HCT116 (cell line): ENCODE results near the gene CPS1. TPM values are rescaled to one million over a fixed set of nuclear protein-coding genes. Genes with fewer than 3 reads are reported as not detected.

Experiments used
- ATAC-seq: fragments of 200-7000 bp; cut with Tn5 transposase; 2 replicates; pipeline ENCODE4 v1.9.1; 2020; ENCODE audit warnings: mild to moderate bottlenecking, moderate library complexity
- BruUV-seq: library from RNA; stranded (reverse); fragments of 400-500 nt; replicated peaks from 2 replicates; lab custom pipeline; 2021; lab: Mats Ljungman, UMichigan
- CTCF ChIA-PET: fragments of 300-600 bp; sonication (Branson Sonifier 250); formaldehyde crosslinking; loops from one replicate; lab custom pipeline; 2021; ENCODE audit warnings: antibody characterized with exemption; lab: Charles Lee
- POLR2A ChIA-PET: fragments of 300-600, 350-600 bp; sonication (Branson Sonifier 250); formaldehyde crosslinking; loops from one replicate; lab custom pipeline; 2021; ENCODE audit warnings: antibody characterized with exemption; lab: Charles Lee
- RAD21 ChIA-PET, 2 experiments: fragments of 300-600 bp; sonication (Branson Sonifier 250); formaldehyde crosslinking; loops; one replicate each; lab custom pipeline; 2023; ENCODE audit warnings: low total read pairs in 2 of 2; ENCODE audit not compliant: uncharacterized antibody in 2 of 2, unreplicated experiment in 2 of 2, low non-redundant PET in 1 of 2; lab: Charles Lee
- DNase-seq: peaks from one replicate; pipeline ENCODE4 v3.0.0-alpha.2; 2010; ENCODE audit warnings: low read depth, low spot score
- H2AFZ ChIP-seq: fragments of 200-600 bp; shearing (Covaris generic), sonication (generic); 2 replicates; pipeline ENCODE4 v1.6.1; 2017; ENCODE audit warnings: low read depth, mixed run types, mixed read lengths, antibody characterized with exemption, low read length; ENCODE audit not compliant: poor library complexity, severe bottlenecking
- H3K27ac ChIP-seq: 2 replicates; pipeline ENCODE4 v1.5.1; 2012; ENCODE audit warnings: low read depth, low read length
- H3K27me3 ChIP-seq: fragments of 200-600 bp; sonication (generic); 2 replicates; pipeline ENCODE4 v1.6.1; 2016; ENCODE audit warnings: mixed run types, low read length, mixed read lengths; ENCODE audit not compliant: insufficient read depth
- H3K36me3 ChIP-seq, 2 experiments: fragments of 200-500 bp in 1 of 2; fragments of 200-600 bp in 1 of 2; sonication (Bioruptor generic) in 1 of 2; sonication (generic) in 1 of 2; 2 replicates each; pipeline versions ENCODE4 v1.5.1 to v1.6.1; 2014 to 2016; ENCODE audit warnings: low read length in 2 of 2, inconsistent platforms in 1 of 2, mixed read lengths in 1 of 2, mixed run types in 1 of 2; ENCODE audit not compliant: insufficient read depth in 2 of 2, control insufficient read depth in 1 of 2
- H3K4me1 ChIP-seq, 2 experiments: fragments of 200-600 bp in 1 of 2; sonication (generic) in 1 of 2; 2 replicates each; pipeline versions ENCODE4 v1.5.1 to v1.6.1; 2012 to 2017; ENCODE audit warnings: low read length in 2 of 2, inconsistent platforms in 1 of 2, mild to moderate bottlenecking in 1 of 2, mixed read lengths in 1 of 2, mixed run types in 1 of 2, moderate library complexity in 1 of 2; ENCODE audit not compliant: insufficient read depth in 2 of 2, control insufficient read depth in 1 of 2
- H3K4me2 ChIP-seq: fragments of 200-600 bp; sonication (generic); 2 replicates; pipeline ENCODE4 v1.6.1; 2017; ENCODE audit warnings: mixed run types, low read length, mixed read lengths
- H3K4me3 ChIP-seq, 2 experiments: fragments of 200-600 bp in 1 of 2; sonication (generic) in 1 of 2; replicated peaks in 1 of 2; 2 replicates each; pipeline ENCODE4 v1.5.1; 2011 to 2016; ENCODE audit warnings: low read length in 2 of 2, control low read depth in 1 of 2, low read depth in 1 of 2, mild to moderate bottlenecking in 1 of 2, mixed read lengths in 1 of 2, mixed run types in 1 of 2
- H3K79me2 ChIP-seq: fragments of 200-600 bp; sonication (generic); 2 replicates; pipeline ENCODE4 v1.6.1; 2017; ENCODE audit warnings: mild to moderate bottlenecking, mixed run types, low read length, moderate library complexity, mixed read lengths; ENCODE audit not compliant: insufficient read depth
- H3K9ac ChIP-seq: fragments of 200-600 bp; sonication (generic); 2 replicates; pipeline ENCODE4 v1.6.1; 2016; ENCODE audit warnings: low read length, mixed read lengths
- H3K9me2 ChIP-seq: fragments of 200-600 bp; sonication (generic), shearing (Covaris generic); 2 replicates; pipeline ENCODE4 v1.6.1; 2017; ENCODE audit warnings: mixed run types, mild to moderate bottlenecking, moderate library complexity; ENCODE audit not compliant: insufficient read depth
- H3K9me3 ChIP-seq, 2 experiments: fragments of 200-500 bp in 1 of 2; fragments of 200-600 bp in 1 of 2; sonication (Bioruptor generic) in 1 of 2; sonication (generic) in 1 of 2; 2 replicates each; pipeline ENCODE4 v1.6.1; 2014 to 2017; ENCODE audit warnings: low read length in 2 of 2, mixed read lengths in 2 of 2, inconsistent platforms in 1 of 2, low read depth in 1 of 2, mild to moderate bottlenecking in 1 of 2, mixed run types in 1 of 2, moderate library complexity in 1 of 2; ENCODE audit not compliant: control insufficient read depth in 1 of 2, insufficient read depth in 1 of 2
- H4K20me1 ChIP-seq: fragments of 200-600 bp; sonication (generic), shearing (Covaris generic); 2 replicates; pipeline ENCODE4 v1.6.1; 2017; ENCODE audit warnings: mixed run types, mild to moderate bottlenecking, moderate library complexity; ENCODE audit not compliant: insufficient read depth
- ATF3 ChIP-seq: IDR thresholded peaks from 2 replicates; pipeline ENCODE4 v1.6.1; 2012
- CBX3 ChIP-seq: IDR thresholded peaks from 2 replicates; pipeline ENCODE4 v1.6.1; 2012; ENCODE audit warnings: low read depth
- CEBPB ChIP-seq: IDR thresholded peaks from 2 replicates; pipeline ENCODE4 v1.6.1; 2012; ENCODE audit warnings: low read depth
- EGR1 ChIP-seq: IDR thresholded peaks from 2 replicates; pipeline ENCODE4 v1.6.1; 2012; ENCODE audit warnings: low read depth
- EZH2 ChIP-seq: fragments of 200-600 bp; sonication (generic); IDR thresholded peaks from 2 replicates; pipeline ENCODE4 v1.6.1; 2017; ENCODE audit warnings: antibody characterized with exemption, mixed run types
- EZH2phosphoT487 ChIP-seq: fragments of 200-600 bp; IDR thresholded peaks from 2 replicates; pipeline ENCODE4 v1.6.1; 2018; ENCODE audit warnings: antibody characterized with exemption, borderline replicate concordance
- JUND ChIP-seq: IDR thresholded peaks from 2 replicates; pipeline ENCODE4 v1.6.1; 2012
- RAD21 ChIP-seq: IDR thresholded peaks from 2 replicates; pipeline ENCODE4 v1.6.1; 2012; ENCODE audit warnings: low read depth, mild to moderate bottlenecking
- REST ChIP-seq: IDR thresholded peaks from 2 replicates; pipeline ENCODE4 v1.6.1; 2012; ENCODE audit warnings: low read depth
- SIN3A ChIP-seq: IDR thresholded peaks from 2 replicates; pipeline ENCODE4 v1.6.1; 2012; ENCODE audit warnings: low read depth
- SP1 ChIP-seq: IDR thresholded peaks from 2 replicates; pipeline ENCODE4 v1.6.1; 2012; ENCODE audit warnings: low read depth
- SRF ChIP-seq: IDR thresholded peaks from 2 replicates; pipeline ENCODE4 v1.6.1; 2012; ENCODE audit warnings: low read depth
- TCF7L2 ChIP-seq: IDR thresholded peaks from 2 replicates; pipeline ENCODE4 v1.7.0; 2011; ENCODE audit warnings: borderline replicate concordance, inconsistent platforms; ENCODE audit not compliant: insufficient read depth, insufficient read length; ENCODE audit errors: extremely low read depth
- YY1 ChIP-seq: IDR thresholded peaks from 2 replicates; pipeline ENCODE4 v1.6.1; 2011; ENCODE audit warnings: low read length, low read depth, moderate library complexity, mild to moderate bottlenecking; ENCODE audit not compliant: insufficient replicate concordance; ENCODE audit errors: extremely low read depth
- intact Hi-C: fragments of 100-400 bp; cut with micrococcal nuclease; formaldehyde crosslinking; loops from 2 replicates; pipeline ENCODE4 v1.10.0; 2022
- total RNA-seq: library from RNA; stranded (reverse); gene quantifications from one replicate; pipeline ENCODE4 v1.2.1, GENCODE V29; 2021; ENCODE audit not compliant: unreplicated experiment
- TF ChIP-seq, protein P1 (sequence below): IDR thresholded peaks from 2 replicates; pipeline ENCODE4 v1.6.1; 2011; ENCODE audit warnings: mild to moderate bottlenecking, low read length, moderate library complexity; ENCODE audit not compliant: insufficient replicate concordance; ENCODE audit errors: extremely low read depth

CPS1 gene
- total RNA-seq, 1 experiment from 2014 or later = 37.5 TPM

- no peaks in the 10 kb centered on the region for H3K9me2 ChIP-seq
- H2AFZ ChIP-seq = no peak overlapping the region
- no peak overlapping the region for H3K9ac ChIP-seq
- H3K27ac ChIP-seq = no peak overlapping the region
- no peaks in the 10 kb centered on the region for H3K4me1 ChIP-seq
- no peak for TF ChIP-seq REST
- no peak for TF ChIP-seq YY1
- TF ChIP-seq EGR1 = no peak
- no peak for TF ChIP-seq CEBPB
- TF ChIP-seq CBX3 = no peak
- TF ChIP-seq EZH2 = no peak
- no peak for TF ChIP-seq SRF
- TF ChIP-seq EZH2phosphoT487 = no peak
- TF ChIP-seq SIN3A = no peak
- TF ChIP-seq TCF7L2 = no peak
- no peak for TF ChIP-seq SP1
- TF ChIP-seq, protein P1, sequence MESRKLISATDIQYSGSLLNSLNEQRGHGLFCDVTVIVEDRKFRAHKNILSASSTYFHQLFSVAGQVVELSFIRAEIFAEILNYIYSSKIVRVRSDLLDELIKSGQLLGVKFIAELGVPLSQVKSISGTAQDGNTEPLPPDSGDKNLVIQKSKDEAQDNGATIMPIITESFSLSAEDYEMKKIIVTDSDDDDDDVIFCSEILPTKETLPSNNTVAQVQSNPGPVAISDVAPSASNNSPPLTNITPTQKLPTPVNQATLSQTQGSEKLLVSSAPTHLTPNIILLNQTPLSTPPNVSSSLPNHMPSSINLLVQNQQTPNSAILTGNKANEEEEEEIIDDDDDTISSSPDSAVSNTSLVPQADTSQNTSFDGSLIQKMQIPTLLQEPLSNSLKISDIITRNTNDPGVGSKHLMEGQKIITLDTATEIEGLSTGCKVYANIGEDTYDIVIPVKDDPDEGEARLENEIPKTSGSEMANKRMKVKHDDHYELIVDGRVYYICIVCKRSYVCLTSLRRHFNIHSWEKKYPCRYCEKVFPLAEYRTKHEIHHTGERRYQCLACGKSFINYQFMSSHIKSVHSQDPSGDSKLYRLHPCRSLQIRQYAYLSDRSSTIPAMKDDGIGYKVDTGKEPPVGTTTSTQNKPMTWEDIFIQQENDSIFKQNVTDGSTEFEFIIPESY = no peak
- TF ChIP-seq RAD21 = no peak
- no peak for TF ChIP-seq ATF3
- no peak for TF ChIP-seq JUND
- CTCF ChIA-PET = interaction anchor here (0.7 kb wide), 1 partner anchor 373 kb away, joined by 3 read pairs; no protein-coding TSS in a partner anchor
- DNase-seq (no peak), ATAC-seq (no peak)
- H3K27me3 ChIP-seq = no peaks in the 10 kb centered on the region
- H3K79me2 ChIP-seq = no peaks in the 10 kb centered on the region
- POLR2A ChIA-PET = no interaction called here
- H4K20me1 ChIP-seq = no peaks in the 10 kb centered on the region
- intact Hi-C loops = loop anchor here (5.0 kb wide), 1 partner anchor 375 kb away; no protein-coding TSS in a partner anchor
- BruUV-seq = no TSS peak
- H3K4me2 ChIP-seq = no peak overlapping the region
- H3K36me3 ChIP-seq = no peaks in the 10 kb centered on the region
- H3K4me3 ChIP-seq = no peak overlapping the region
- RAD21 ChIA-PET = no interaction called here
- peaks cover 0 to 13% of the 10 kb centered on the region in 2 experiments; a peak in 1 of 4 replicates for H3K9me3 ChIP-seq
Observed at GRCh38 chr2:210662560-210662959, 106.2 kb downstream of the CPS1 start.
